LNCaP clone FGC (cell line): ENCODE data around the gene PTPRG.

Experiments
- DNase-seq: peaks from one replicate; pipeline ENCODE4 v3.0.0-alpha.2; 2011; ENCODE audit warnings: low read depth
- H3K4me3 ChIP-seq: 2 replicates; pipeline ENCODE4 v1.5.1; 2011; ENCODE audit warnings: mild to moderate bottlenecking, low read depth, low read length, control low read depth
- TF ChIP-seq, protein P1 (sequence below): IDR thresholded peaks from 2 replicates; pipeline ENCODE4 v1.5.1; 2012; ENCODE audit warnings: mild to moderate bottlenecking; ENCODE audit not compliant: control insufficient read depth, insufficient read depth; ENCODE audit errors: extremely low read depth

The PTPRG gene

DNA sequence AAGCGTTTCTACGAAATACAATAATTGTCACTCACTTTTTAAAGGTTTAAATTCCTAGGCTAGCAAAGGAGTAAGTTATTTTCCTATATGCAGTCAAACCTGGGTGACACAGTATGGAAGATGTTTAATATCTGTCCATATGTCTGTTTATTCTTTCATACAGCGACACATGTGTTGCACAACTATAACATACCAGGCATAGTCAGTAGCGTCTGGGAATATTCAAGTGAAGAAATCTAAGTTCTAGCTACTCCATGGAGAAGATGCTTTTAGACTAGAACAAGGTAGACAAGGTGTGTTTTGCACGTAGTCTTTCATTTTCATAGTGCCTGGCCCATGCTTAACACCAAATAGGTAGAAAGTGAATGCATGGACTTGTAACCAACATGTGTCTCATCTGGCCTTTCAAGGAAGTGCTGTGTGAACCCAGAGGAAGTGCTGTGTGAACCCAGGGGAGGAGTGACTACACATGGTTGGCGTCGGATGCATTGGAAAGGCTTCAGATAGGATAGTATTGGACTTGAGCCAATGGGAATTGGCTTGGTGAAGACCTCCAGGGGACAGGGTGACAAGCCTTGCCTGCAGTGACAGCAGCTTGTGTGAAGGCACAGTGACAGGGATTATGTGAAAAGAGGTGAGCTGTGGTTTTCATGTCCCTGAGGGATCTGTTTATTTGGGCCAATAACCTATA, 267.0 kb downstream of the PTPRG start:
- no peak overlapping the region for H3K4me3 ChIP-seq
- TF ChIP-seq, protein P1, sequence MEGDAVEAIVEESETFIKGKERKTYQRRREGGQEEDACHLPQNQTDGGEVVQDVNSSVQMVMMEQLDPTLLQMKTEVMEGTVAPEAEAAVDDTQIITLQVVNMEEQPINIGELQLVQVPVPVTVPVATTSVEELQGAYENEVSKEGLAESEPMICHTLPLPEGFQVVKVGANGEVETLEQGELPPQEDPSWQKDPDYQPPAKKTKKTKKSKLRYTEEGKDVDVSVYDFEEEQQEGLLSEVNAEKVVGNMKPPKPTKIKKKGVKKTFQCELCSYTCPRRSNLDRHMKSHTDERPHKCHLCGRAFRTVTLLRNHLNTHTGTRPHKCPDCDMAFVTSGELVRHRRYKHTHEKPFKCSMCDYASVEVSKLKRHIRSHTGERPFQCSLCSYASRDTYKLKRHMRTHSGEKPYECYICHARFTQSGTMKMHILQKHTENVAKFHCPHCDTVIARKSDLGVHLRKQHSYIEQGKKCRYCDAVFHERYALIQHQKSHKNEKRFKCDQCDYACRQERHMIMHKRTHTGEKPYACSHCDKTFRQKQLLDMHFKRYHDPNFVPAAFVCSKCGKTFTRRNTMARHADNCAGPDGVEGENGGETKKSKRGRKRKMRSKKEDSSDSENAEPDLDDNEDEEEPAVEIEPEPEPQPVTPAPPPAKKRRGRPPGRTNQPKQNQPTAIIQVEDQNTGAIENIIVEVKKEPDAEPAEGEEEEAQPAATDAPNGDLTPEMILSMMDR: no peak
- no peak for DNase-seq

DNA sequence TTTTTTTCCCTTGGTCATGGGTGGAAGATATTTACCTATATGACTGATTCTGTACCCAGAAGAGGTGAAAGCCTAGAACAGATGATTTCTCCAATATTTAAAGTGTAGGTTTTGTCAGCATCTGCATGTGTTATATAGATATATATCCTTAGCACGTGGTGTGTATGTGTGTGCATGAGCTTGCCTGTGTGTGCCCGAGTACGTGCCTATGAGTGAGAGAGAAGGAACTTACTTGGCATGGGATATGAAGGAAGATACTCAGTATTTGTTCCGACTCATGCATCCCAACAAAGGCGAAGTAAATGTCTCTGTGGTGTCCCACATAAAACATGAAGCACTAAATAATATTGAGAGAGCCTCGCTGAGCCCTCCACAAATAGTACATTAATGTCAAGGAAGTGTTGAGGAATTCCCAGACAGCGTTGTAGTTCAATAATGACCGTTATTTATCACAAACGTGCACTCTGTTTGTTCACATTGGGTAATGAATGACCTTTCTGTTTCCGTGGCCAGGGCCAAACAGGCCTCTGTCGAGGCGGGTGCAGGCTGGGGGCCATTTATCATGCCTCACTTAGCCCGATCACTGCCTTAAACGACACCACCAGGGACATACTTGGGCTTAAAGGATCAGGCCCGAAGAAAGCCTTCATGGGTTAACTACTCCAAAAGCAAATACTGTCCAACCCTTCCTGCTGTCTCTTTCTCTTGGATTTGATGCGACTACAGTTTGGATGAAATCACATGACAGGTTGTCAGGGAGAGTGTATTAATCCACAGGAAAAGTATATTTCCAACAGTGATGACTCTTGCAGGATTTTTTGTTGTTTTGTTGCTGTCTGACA, 267.7 kb downstream of the PTPRG start:
- TF ChIP-seq, protein P1: no peak
- DNase-seq: no peak
- no peak overlapping the region for H3K4me3 ChIP-seq

DNA sequence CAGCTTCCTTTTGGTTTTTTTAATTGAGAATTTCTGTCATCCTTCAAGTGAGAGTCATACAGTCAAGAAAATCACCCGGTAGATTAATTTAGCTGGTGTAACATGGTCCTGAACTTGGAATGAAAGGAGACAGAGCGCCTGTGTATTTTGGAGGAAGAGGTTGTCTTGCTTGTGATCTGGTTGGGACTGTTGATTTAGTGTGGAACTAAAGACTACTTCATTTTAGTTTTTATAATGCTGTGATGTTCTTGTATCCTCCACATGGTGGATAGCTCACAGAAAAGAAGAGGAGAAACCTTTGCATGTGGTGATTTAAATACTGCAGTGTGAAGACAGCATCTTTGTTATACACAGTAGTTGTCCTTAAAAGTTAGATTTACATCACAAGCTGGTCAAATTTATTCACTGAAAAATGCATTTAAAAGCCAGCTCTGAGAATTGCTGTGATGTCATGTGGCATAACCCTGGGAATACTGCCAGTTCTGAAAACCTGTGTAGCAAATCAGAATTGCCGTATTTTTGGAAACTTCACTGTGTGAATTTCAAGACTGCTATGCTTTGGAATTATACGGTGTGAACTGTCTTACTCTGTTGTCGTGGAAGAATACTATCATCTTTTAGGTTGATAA, 268.5 kb downstream of the PTPRG start:
- DNase-seq: no peak
- TF ChIP-seq, protein P1: no peak
- no peak overlapping the region for H3K4me3 ChIP-seq

DNA sequence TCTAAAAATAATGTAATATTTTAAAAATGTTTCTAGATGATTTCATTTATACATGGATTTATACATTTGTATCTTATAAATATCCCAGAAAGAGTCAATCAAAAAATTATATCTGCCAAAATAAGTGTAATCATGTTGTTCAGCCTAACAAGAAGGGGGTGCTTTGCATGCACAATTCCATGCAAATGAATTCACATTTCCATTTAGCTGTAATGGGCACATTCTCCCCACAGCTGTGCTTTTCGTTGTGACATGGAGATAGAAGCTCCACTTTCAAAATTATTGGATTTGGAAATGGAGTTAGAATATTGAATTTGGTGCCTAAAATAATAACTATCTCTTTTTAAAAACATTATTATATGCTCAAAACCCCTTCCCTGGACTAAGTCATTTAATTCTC, 270.6 kb downstream of the PTPRG start:
- DNase-seq: no peak
- H3K4me3 ChIP-seq: no peak overlapping the region
- TF ChIP-seq, protein P1: no peak

DNA sequence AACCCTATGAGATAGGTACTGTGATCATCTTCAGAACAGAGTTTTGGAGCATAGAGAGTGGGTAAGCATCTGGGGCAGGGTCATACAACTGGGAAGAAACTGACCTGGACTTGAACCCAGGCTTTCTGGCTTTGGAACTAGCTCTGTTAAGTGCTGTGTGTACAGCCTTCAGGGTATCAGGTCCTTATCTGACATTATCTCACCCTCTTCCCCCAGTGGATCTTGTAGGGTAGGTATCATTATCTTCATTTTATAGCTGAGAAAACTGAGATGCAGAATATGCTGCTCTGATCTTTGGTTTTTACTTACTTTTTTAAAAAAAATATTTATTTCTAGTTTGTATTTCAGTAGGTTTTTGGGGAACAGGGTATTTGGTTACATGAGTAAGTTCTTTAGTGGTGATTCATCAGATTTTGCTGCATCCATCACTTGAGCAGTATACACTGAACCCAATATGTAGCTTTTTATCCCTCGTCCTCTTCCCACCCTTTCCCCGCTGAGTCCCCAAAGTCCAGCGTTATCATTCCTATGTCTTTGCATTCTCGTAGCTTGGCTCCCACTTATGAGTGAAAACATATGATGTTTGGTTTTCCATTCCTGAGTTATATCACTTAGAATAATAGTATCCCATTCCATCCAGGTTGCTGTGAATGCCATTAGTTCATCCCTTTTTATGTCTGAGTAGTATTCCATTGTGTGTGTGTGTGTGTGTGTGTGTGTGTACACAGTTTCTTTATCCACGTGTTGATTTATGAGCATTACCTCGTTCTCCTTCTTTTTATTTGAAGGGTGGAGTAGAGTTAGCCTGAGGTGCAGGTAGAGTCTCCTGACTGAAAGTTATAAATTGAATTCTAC, 271.2 kb downstream of the PTPRG start:
- TF ChIP-seq, protein P1: no peak
- no peak overlapping the region for H3K4me3 ChIP-seq
- DNase-seq: no peak

DNA sequence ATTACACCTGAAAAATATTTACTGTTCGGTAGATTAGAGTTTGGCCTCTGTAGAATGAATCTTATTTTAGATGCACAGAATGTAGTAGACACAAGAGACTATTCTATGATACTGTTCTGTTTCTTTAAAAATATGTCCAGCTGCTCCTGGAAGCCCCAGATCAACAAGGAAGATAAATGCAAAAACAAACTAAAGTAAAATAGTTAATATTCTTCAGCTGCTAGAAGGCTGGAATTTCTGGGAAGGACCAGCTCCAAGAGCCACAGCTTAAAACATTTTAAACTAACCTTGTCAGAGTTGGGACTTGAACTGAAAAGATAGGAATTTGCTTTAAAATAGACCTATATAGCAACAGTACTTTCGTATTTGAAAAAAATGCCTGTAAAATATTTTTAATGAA, 277.9 kb downstream of the PTPRG start:
- no peak for DNase-seq
- TF ChIP-seq, protein P1: no peak
- H3K4me3 ChIP-seq: no peak overlapping the region
